ENCODE measurements around the gene CTNNA1.

The CTNNA1 gene

GRCh38 chr5:138950421-138951031 is 197.3 kb downstream of the CTNNA1 start:
- Histone ChIP-seq H3K36me3 (ENCODE audit: control insufficient read depth, insufficient read depth, low read length) (peaks cover 26% of the 10 kb centered on the region), H3K27me3 (replicated peaks; ENCODE audit: control insufficient read depth, insufficient read depth, low read length) (no peaks in the 10 kb centered on the region), H3K4me3 (replicated peaks; ENCODE audit: low read depth, low read length) (no peak overlapping the region)
- TF ChIP-seq CTCF (IDR thresholded peaks at IDR 0.05; ENCODE audit: insufficient read depth, low read length, poor library complexity, severe bottlenecking), result no peak
- no peak for DNase-seq (ENCODE audit: extremely low read depth, insufficient read length)

- Histone ChIP-seq H3K36me3 (ENCODE audit: control insufficient read depth, insufficient read depth, low read length) (peaks cover 20% of the 10 kb centered on the region), H3K27me3 (replicated peaks; ENCODE audit: control insufficient read depth, insufficient read depth, low read length) (no peaks in the 10 kb centered on the region), H3K4me3 (replicated peaks; ENCODE audit: low read depth, low read length) (no peak overlapping the region)
- no peak for DNase-seq (ENCODE audit: extremely low read depth, insufficient read length)
- no peak for TF ChIP-seq CTCF (IDR thresholded peaks at IDR 0.05; ENCODE audit: insufficient read depth, low read length, poor library complexity, severe bottlenecking)
Measured at GRCh38 chr5:138951091-138951985, 198.1 kb downstream of the CTNNA1 start.

- Histone ChIP-seq H3K36me3 (ENCODE audit: control insufficient read depth, insufficient read depth, low read length) (peaks cover 15% of the 10 kb centered on the region), H3K27me3 (replicated peaks; ENCODE audit: control insufficient read depth, insufficient read depth, low read length) (no peaks in the 10 kb centered on the region), H3K4me3 (replicated peaks; ENCODE audit: low read depth, low read length) (no peak overlapping the region)
- no peak for DNase-seq (ENCODE audit: extremely low read depth, insufficient read length)
- TF ChIP-seq CTCF (IDR thresholded peaks at IDR 0.05; ENCODE audit: insufficient read depth, low read length, poor library complexity, severe bottlenecking), result no peak
Measured at GRCh38 chr5:138951986-138952735, 198.9 kb downstream of the CTNNA1 start.

- Histone ChIP-seq H3K36me3 (ENCODE audit: control insufficient read depth, insufficient read depth, low read length) (peaks cover 13% of the 10 kb centered on the region), H3K27me3 (replicated peaks; ENCODE audit: control insufficient read depth, insufficient read depth, low read length) (no peaks in the 10 kb centered on the region), H3K4me3 (replicated peaks; ENCODE audit: low read depth, low read length) (no peak overlapping the region)
- DNase-seq (ENCODE audit: extremely low read depth, insufficient read length), result no peak
- no peak for TF ChIP-seq CTCF (IDR thresholded peaks at IDR 0.05; ENCODE audit: insufficient read depth, low read length, poor library complexity, severe bottlenecking)
Measured at GRCh38 chr5:138952962-138953361, 199.7 kb downstream of the CTNNA1 start.

GRCh38 chr5:138953387-138954256 is 200.4 kb downstream of the CTNNA1 start:
- no peak for DNase-seq (ENCODE audit: extremely low read depth, insufficient read length)
- no peak for TF ChIP-seq CTCF (IDR thresholded peaks at IDR 0.05; ENCODE audit: insufficient read depth, low read length, poor library complexity, severe bottlenecking)
- Histone ChIP-seq H3K36me3 (ENCODE audit: control insufficient read depth, insufficient read depth, low read length) (peaks cover 11% of the 10 kb centered on the region), H3K4me3 (replicated peaks; ENCODE audit: low read depth, low read length) (no peak overlapping the region), H3K27me3 (replicated peaks; ENCODE audit: control insufficient read depth, insufficient read depth, low read length) (no peaks in the 10 kb centered on the region)

All from GM06990 (cell line).